Dendritic cell treated with granulocyte-macrophage colony-stimulating factor and Interleukin-4, amounts not matched to agents 40 ng/mL and 50 ng/mL, for 4 days (primary cell): Measurements from ENCODE around the gene MIOS.
"Not testable (repeated sequence)": the region's sequence is repeated elsewhere in the genome, so short reads cannot be mapped to it uniquely, and the experiment has no call there.

Experiments used
- H3K27ac Mint-ChIP-seq: one replicate; pipeline ENCODE4 v1.8.0; 2022; ENCODE audit warnings: mild to moderate bottlenecking, mixed read lengths
- H3K27me3 Mint-ChIP-seq: one replicate; pipeline ENCODE4 v1.8.0; 2022; ENCODE audit warnings: mild to moderate bottlenecking, mixed read lengths
- H3K36me3 Mint-ChIP-seq: one replicate; pipeline ENCODE4 v1.8.0; 2022; ENCODE audit warnings: low read depth, mixed read lengths
- H3K4me1 Mint-ChIP-seq: one replicate; pipeline ENCODE4 v1.8.0; 2022; ENCODE audit warnings: low read depth, mixed read lengths
- H3K4me3 Mint-ChIP-seq: one replicate; pipeline ENCODE4 v1.8.0; 2022; ENCODE audit warnings: mild to moderate bottlenecking, moderate library complexity, mixed read lengths
- H3K9me3 Mint-ChIP-seq: one replicate; pipeline ENCODE4 v1.8.0; 2022; ENCODE audit warnings: mixed read lengths
- intact Hi-C: fragments of 100-400 bp; cut with micrococcal nuclease; formaldehyde crosslinking; loops from one replicate; pipeline ENCODE4 v1.15.0; 2022

Gene MIOS

GRCh38 chr7:7539152-7539551 lies 27.5 kb upstream of the MIOS start:
- H3K36me3 Mint-ChIP-seq: no peaks in the 10 kb centered on the region
- no peak overlapping the region for H3K27ac Mint-ChIP-seq
- H3K4me1 Mint-ChIP-seq: peaks cover 4% of the 10 kb centered on the region
- H3K27me3 Mint-ChIP-seq: no peaks in the 10 kb centered on the region
- H3K9me3 Mint-ChIP-seq: no peaks in the 10 kb centered on the region
- intact Hi-C loops: no loop called here
- no peak overlapping the region for H3K4me3 Mint-ChIP-seq

GRCh38 chr7:7539711-7540110 lies 27.0 kb upstream of the MIOS start:
- no peaks in the 10 kb centered on the region for H3K27me3 Mint-ChIP-seq
- H3K27ac Mint-ChIP-seq: no peak overlapping the region
- intact Hi-C loops: loop anchor here (5.0 kb wide), 3 partner anchors 117 to 572 kb away; no protein-coding TSS in a partner anchor
- no peaks in the 10 kb centered on the region for H3K9me3 Mint-ChIP-seq
- no peaks in the 10 kb centered on the region for H3K36me3 Mint-ChIP-seq
- peaks cover 4% of the 10 kb centered on the region for H3K4me1 Mint-ChIP-seq
- H3K4me3 Mint-ChIP-seq: no peak overlapping the region

- intact Hi-C loops: loop anchor here (5.0 kb wide), 3 partner anchors 120 to 575 kb away; no protein-coding TSS in a partner anchor
- H3K27ac Mint-ChIP-seq: no peak overlapping the region
- no peaks in the 10 kb centered on the region for H3K27me3 Mint-ChIP-seq
- no peaks in the 10 kb centered on the region for H3K36me3 Mint-ChIP-seq
- no peak overlapping the region for H3K4me3 Mint-ChIP-seq
- peaks cover 4% of the 10 kb centered on the region for H3K4me1 Mint-ChIP-seq
- no peaks in the 10 kb centered on the region for H3K9me3 Mint-ChIP-seq
These were observed 24.3 kb upstream of the MIOS start for GRCh38 chr7:7542251-7542835.

GRCh38 chr7:7548407-7548806 lies 18.3 kb upstream of the MIOS start:
- Mint-ChIP-seq H3K4me3 (no peak overlapping the region), H3K9me3 (no peaks in the 10 kb centered on the region), H3K4me1 (no peaks in the 10 kb centered on the region), H3K36me3 (no peaks in the 10 kb centered on the region), H3K27me3 (no peaks in the 10 kb centered on the region), H3K27ac (no peak overlapping the region)
- intact Hi-C loops: no loop called here

- intact Hi-C loops: no loop called here
- H3K27ac Mint-ChIP-seq: no peak overlapping the region
- H3K4me1 Mint-ChIP-seq: no peaks in the 10 kb centered on the region
- H3K27me3 Mint-ChIP-seq: no peaks in the 10 kb centered on the region
- H3K36me3 Mint-ChIP-seq: no peaks in the 10 kb centered on the region
- H3K4me3 Mint-ChIP-seq: no peak overlapping the region
- no peaks in the 10 kb centered on the region for H3K9me3 Mint-ChIP-seq
These were observed 16.0 kb upstream of the MIOS start for GRCh38 chr7:7550663-7551062.

GRCh38 chr7:7552199-7552598 lies 14.5 kb upstream of the MIOS start:
- H3K4me1 Mint-ChIP-seq: no peaks in the 10 kb centered on the region
- no peak overlapping the region for H3K4me3 Mint-ChIP-seq
- H3K27ac Mint-ChIP-seq: no peak overlapping the region
- no peaks in the 10 kb centered on the region for H3K36me3 Mint-ChIP-seq
- intact Hi-C loops: no loop called here
- no peaks in the 10 kb centered on the region for H3K27me3 Mint-ChIP-seq
- H3K9me3 Mint-ChIP-seq: peaks cover under 1% of the 10 kb centered on the region

- H3K36me3 Mint-ChIP-seq: no peaks in the 10 kb centered on the region
These were observed 13.3 kb upstream of the MIOS start for GRCh38 chr7:7553386-7553785.

GRCh38 chr7:7554021-7554432 lies 12.7 kb upstream of the MIOS start:
- Mint-ChIP-seq H3K9me3 (peaks cover 18% of the 10 kb centered on the region), H3K36me3 (no peaks in the 10 kb centered on the region), H3K4me3 (no peak overlapping the region), H3K27ac (no peak overlapping the region), H3K4me1 (no peaks in the 10 kb centered on the region), H3K27me3 (no peaks in the 10 kb centered on the region)
- intact Hi-C loops: no loop called here

More at GRCh38 chr7:7553386-7553785, 13.3 kb upstream of the MIOS start:
- H3K27me3 Mint-ChIP-seq: no peaks in the 10 kb centered on the region
- H3K27ac Mint-ChIP-seq: no peak overlapping the region
- no peak overlapping the region for H3K4me3 Mint-ChIP-seq
- intact Hi-C loops: no loop called here
- H3K4me1 Mint-ChIP-seq: no peaks in the 10 kb centered on the region
- H3K9me3 Mint-ChIP-seq: peaks cover 12% of the 10 kb centered on the region

GRCh38 chr7:7554649-7555575 lies 11.8 kb upstream of the MIOS start:
- intact Hi-C loops: no loop called here
- H3K4me1 Mint-ChIP-seq: no peaks in the 10 kb centered on the region
- H3K4me3 Mint-ChIP-seq: no peak overlapping the region
- peaks cover 27% of the 10 kb centered on the region for H3K9me3 Mint-ChIP-seq
- H3K36me3 Mint-ChIP-seq: no peaks in the 10 kb centered on the region
- no peak overlapping the region for H3K27ac Mint-ChIP-seq
- no peaks in the 10 kb centered on the region for H3K27me3 Mint-ChIP-seq

- intact Hi-C loops: no loop called here
These were observed 9.8 kb upstream of the MIOS start for GRCh38 chr7:7556852-7557251.

GRCh38 chr7:7557252-7557651 lies 9.4 kb upstream of the MIOS start:
- no peak overlapping the region for H3K4me3 Mint-ChIP-seq
- no peak overlapping the region for H3K27ac Mint-ChIP-seq
- intact Hi-C loops: no loop called here
- H3K9me3 Mint-ChIP-seq: peaks cover 27% of the 10 kb centered on the region
- H3K4me1 Mint-ChIP-seq: no peaks in the 10 kb centered on the region
- H3K36me3 Mint-ChIP-seq: no peaks in the 10 kb centered on the region
- no peaks in the 10 kb centered on the region for H3K27me3 Mint-ChIP-seq

More at GRCh38 chr7:7556852-7557251, 9.8 kb upstream of the MIOS start:
- H3K4me1 Mint-ChIP-seq: no peaks in the 10 kb centered on the region
- no peak overlapping the region for H3K4me3 Mint-ChIP-seq
- H3K36me3 Mint-ChIP-seq: no peaks in the 10 kb centered on the region
- peaks cover 27% of the 10 kb centered on the region for H3K9me3 Mint-ChIP-seq
- no peak overlapping the region for H3K27ac Mint-ChIP-seq
- H3K27me3 Mint-ChIP-seq: no peaks in the 10 kb centered on the region

- not testable (repeated sequence) for H3K4me3 Mint-ChIP-seq, H3K27me3 Mint-ChIP-seq, H3K36me3 Mint-ChIP-seq, H3K4me1 Mint-ChIP-seq, H3K27ac Mint-ChIP-seq
- intact Hi-C loops: loop anchor here (10.0 kb wide), 2 partner anchors 307 to 857 kb away; partner anchors contain the start of gene ZNF12
- H3K9me3 Mint-ChIP-seq: peaks cover 27% of the 10 kb centered on the region
These were observed 5.1 kb upstream of the MIOS start for GRCh38 chr7:7561591-7561990.

- no peaks in the 10 kb centered on the region for H3K27me3 Mint-ChIP-seq
- intact Hi-C loops: loop anchor here (10.0 kb wide), 2 partner anchors 308 to 858 kb away; partner anchors contain the start of gene ZNF12
- H3K4me3 Mint-ChIP-seq: no peak overlapping the region
- H3K4me1 Mint-ChIP-seq: no peaks in the 10 kb centered on the region
- no peaks in the 10 kb centered on the region for H3K36me3 Mint-ChIP-seq
- H3K9me3 Mint-ChIP-seq: peaks cover 21% of the 10 kb centered on the region
- H3K27ac Mint-ChIP-seq: no peak overlapping the region
These were observed 3.9 kb upstream of the MIOS start for GRCh38 chr7:7562736-7563135.

- H3K4me1 Mint-ChIP-seq: peaks cover 4% of the 10 kb centered on the region
- H3K27me3 Mint-ChIP-seq: no peaks in the 10 kb centered on the region
- peaks cover 16% of the 10 kb centered on the region for H3K9me3 Mint-ChIP-seq
- H3K36me3 Mint-ChIP-seq: no peaks in the 10 kb centered on the region
- no peak overlapping the region for H3K4me3 Mint-ChIP-seq
- intact Hi-C loops: loop anchor here (10.0 kb wide), 2 partner anchors 308 to 858 kb away; partner anchors contain the start of gene ZNF12
- H3K27ac Mint-ChIP-seq: no peak overlapping the region
These were observed 3.4 kb upstream of the MIOS start for GRCh38 chr7:7563269-7563668.
